Activated CD4-positive, alpha-beta memory T cell treated with anti-CD3 and anti-CD28 coated beads for 36 hours (primary cell): Measurements from ENCODE around the gene CHCHD3. TPM values are rescaled to one million over a fixed set of nuclear protein-coding genes. Genes with fewer than 3 reads are reported as not detected.
"Not testable (repeated sequence)": the region's sequence is repeated elsewhere in the genome, so short reads cannot be mapped to it uniquely, and the experiment has no call there.

ENCODE experiments used
- CTCF ChIA-PET: fragments of 350-600 bp; sonication (Branson Sonifier 250); formaldehyde crosslinking; loops from one replicate; lab custom pipeline; 2021; ENCODE audit warnings: antibody characterized with exemption, inconsistent platforms; lab: Charles Lee
- POLR2A ChIA-PET: fragments of 350-600 bp; sonication (Branson Sonifier 250); formaldehyde crosslinking; loops from one replicate; lab custom pipeline; 2021; ENCODE audit warnings: antibody characterized with exemption; lab: Charles Lee
- DNase-seq: peaks from one replicate; pipeline ENCODE4 v3.0.0-alpha.2; 2020
- H3K27ac Mint-ChIP-seq: one replicate; pipeline ENCODE4 v1.8.0; 2021; ENCODE audit warnings: mixed read lengths
- H3K27me3 Mint-ChIP-seq: one replicate; pipeline ENCODE4 v1.8.0; 2021; ENCODE audit warnings: mixed read lengths
- H3K36me3 Mint-ChIP-seq: one replicate; pipeline ENCODE4 v1.8.0; 2021; ENCODE audit warnings: mixed read lengths
- H3K4me1 Mint-ChIP-seq: one replicate; pipeline ENCODE4 v1.8.0; 2021; ENCODE audit warnings: low read depth, mixed read lengths
- H3K4me3 Mint-ChIP-seq: one replicate; pipeline ENCODE4 v1.8.0; 2021; ENCODE audit warnings: mild to moderate bottlenecking, mixed read lengths
- H3K9me3 Mint-ChIP-seq: one replicate; pipeline ENCODE4 v1.8.0; 2021; ENCODE audit warnings: mixed read lengths
- intact Hi-C: fragments of 100-400 bp; cut with micrococcal nuclease; formaldehyde crosslinking; loops from one replicate; pipeline ENCODE4 v1.15.1; 2023
- total RNA-seq, 2 experiments: library from RNA; stranded (reverse); gene quantifications; one replicate each; pipeline ENCODE4 v1.2.3, GENCODE V29; 2021

The CHCHD3 gene
- total RNA-seq, 2 experiments from 2014 or later: 49.6 to 51.0 TPM

- H3K36me3 Mint-ChIP-seq: peaks cover 4% of the 10 kb centered on the region
- no peak for DNase-seq
- peaks cover under 1% of the 10 kb centered on the region for H3K4me1 Mint-ChIP-seq
- H3K4me3 Mint-ChIP-seq: no peak overlapping the region
- no peaks in the 10 kb centered on the region for H3K9me3 Mint-ChIP-seq
- H3K27me3 Mint-ChIP-seq: no peaks in the 10 kb centered on the region
- ChIA-PET CTCF (no interaction called here), POLR2A (no interaction called here)
- intact Hi-C loops: no loop called here
- H3K27ac Mint-ChIP-seq: no peak overlapping the region
Observed at GRCh38 chr7:132988117-132988516, 93.8 kb downstream of the CHCHD3 start.

GRCh38 chr7:132980402-132980801 is 101.5 kb downstream of the CHCHD3 start:
- DNase-seq: no peak
- no peaks in the 10 kb centered on the region for H3K9me3 Mint-ChIP-seq
- no peak overlapping the region for H3K27ac Mint-ChIP-seq
- peaks cover 9% of the 10 kb centered on the region for H3K36me3 Mint-ChIP-seq
- H3K4me3 Mint-ChIP-seq: no peak overlapping the region
- H3K27me3 Mint-ChIP-seq: no peaks in the 10 kb centered on the region
- intact Hi-C loops: no loop called here
- ChIA-PET CTCF (no interaction called here), POLR2A (no interaction called here)
- peaks cover 7% of the 10 kb centered on the region for H3K4me1 Mint-ChIP-seq

- no peak overlapping the region for H3K27ac Mint-ChIP-seq
- CTCF ChIA-PET: interaction anchor here (0.7 kb wide), 1 partner anchor 39 kb away, joined by 3 read pairs; no protein-coding TSS in a partner anchor
- H3K36me3 Mint-ChIP-seq: peaks cover 14% of the 10 kb centered on the region
- intact Hi-C loops: no loop called here
- no peak overlapping the region for H3K4me3 Mint-ChIP-seq
- H3K4me1 Mint-ChIP-seq: peaks cover 7% of the 10 kb centered on the region
- POLR2A ChIA-PET: no interaction called here
- DNase-seq: no peak
- H3K9me3 Mint-ChIP-seq: no peaks in the 10 kb centered on the region
- no peaks in the 10 kb centered on the region for H3K27me3 Mint-ChIP-seq
Observed at GRCh38 chr7:132979524-132979923, 102.4 kb downstream of the CHCHD3 start.

GRCh38 chr7:132977234-132977633 is 104.7 kb downstream of the CHCHD3 start:
- no peak overlapping the region for H3K27ac Mint-ChIP-seq
- peaks cover 7% of the 10 kb centered on the region for H3K4me1 Mint-ChIP-seq
- POLR2A ChIA-PET: no interaction called here
- CTCF ChIA-PET: no interaction called here
- H3K36me3 Mint-ChIP-seq: peaks cover 27% of the 10 kb centered on the region
- no peak overlapping the region for H3K4me3 Mint-ChIP-seq
- intact Hi-C loops: no loop called here
- no peaks in the 10 kb centered on the region for H3K27me3 Mint-ChIP-seq
- H3K9me3 Mint-ChIP-seq: no peaks in the 10 kb centered on the region
- no peak for DNase-seq

GRCh38 chr7:132972745-132973144 is 109.1 kb downstream of the CHCHD3 start:
- H3K27me3 Mint-ChIP-seq: no peaks in the 10 kb centered on the region
- POLR2A ChIA-PET: no interaction called here
- H3K4me3 Mint-ChIP-seq: no peak overlapping the region
- intact Hi-C loops: no loop called here
- no peak overlapping the region for H3K27ac Mint-ChIP-seq
- DNase-seq: no peak
- no peaks in the 10 kb centered on the region for H3K9me3 Mint-ChIP-seq
- H3K36me3 Mint-ChIP-seq: peaks cover 30% of the 10 kb centered on the region
- CTCF ChIA-PET: no interaction called here
- peaks cover 7% of the 10 kb centered on the region for H3K4me1 Mint-ChIP-seq

GRCh38 chr7:132970257-132970656 is 111.6 kb downstream of the CHCHD3 start:
- DNase-seq: no peak

GRCh38 chr7:132969520-132969919 is 112.4 kb downstream of the CHCHD3 start:
- no peak overlapping the region for H3K27ac Mint-ChIP-seq
- no peaks in the 10 kb centered on the region for H3K9me3 Mint-ChIP-seq
- POLR2A ChIA-PET: no interaction called here
- peaks cover 22% of the 10 kb centered on the region for H3K36me3 Mint-ChIP-seq
- CTCF ChIA-PET: no interaction called here
- H3K4me3 Mint-ChIP-seq: no peak overlapping the region
- intact Hi-C loops: no loop called here
- DNase-seq: no peak
- H3K4me1 Mint-ChIP-seq: peaks cover 6% of the 10 kb centered on the region
- H3K27me3 Mint-ChIP-seq: no peaks in the 10 kb centered on the region

More at GRCh38 chr7:132970257-132970656, 111.6 kb downstream of the CHCHD3 start:
- Mint-ChIP-seq H3K27ac (no peak overlapping the region), H3K27me3 (no peaks in the 10 kb centered on the region), H3K4me1 (peaks cover 3% of the 10 kb centered on the region), H3K4me3 (no peak overlapping the region), H3K9me3 (no peaks in the 10 kb centered on the region), H3K36me3 (peaks cover 27% of the 10 kb centered on the region)
- intact Hi-C loops: no loop called here
- ChIA-PET CTCF (no interaction called here), POLR2A (no interaction called here)

GRCh38 chr7:132967470-132967848 is 114.4 kb downstream of the CHCHD3 start:
- H3K36me3 Mint-ChIP-seq, POLR2A ChIA-PET, intact Hi-C loops, H3K9me3 Mint-ChIP-seq, H3K27me3 Mint-ChIP-seq, DNase-seq, H3K27ac Mint-ChIP-seq, H3K4me3 Mint-ChIP-seq, H3K4me1 Mint-ChIP-seq, CTCF ChIA-PET: not testable (repeated sequence)

GRCh38 chr7:132966754-132967469 is 115.0 kb downstream of the CHCHD3 start:
- H3K4me3 Mint-ChIP-seq: no peak overlapping the region
- H3K4me1 Mint-ChIP-seq: peaks cover 6% of the 10 kb centered on the region
- DNase-seq: no peak
- intact Hi-C loops: no loop called here
- no peaks in the 10 kb centered on the region for H3K27me3 Mint-ChIP-seq
- H3K27ac Mint-ChIP-seq: no peak overlapping the region
- ChIA-PET CTCF (no interaction called here), POLR2A (no interaction called here)
- H3K36me3 Mint-ChIP-seq: peaks cover 5% of the 10 kb centered on the region
- no peaks in the 10 kb centered on the region for H3K9me3 Mint-ChIP-seq

GRCh38 chr7:132965951-132966350 is 115.9 kb downstream of the CHCHD3 start:
- CTCF ChIA-PET: no interaction called here
- peaks cover 6% of the 10 kb centered on the region for H3K4me1 Mint-ChIP-seq

GRCh38 chr7:132964876-132965275 is 117.0 kb downstream of the CHCHD3 start:
- Mint-ChIP-seq H3K4me3 (no peak overlapping the region), H3K4me1 (peaks cover 6% of the 10 kb centered on the region), H3K9me3 (no peaks in the 10 kb centered on the region), H3K36me3 (peaks cover 15% of the 10 kb centered on the region), H3K27me3 (no peaks in the 10 kb centered on the region), H3K27ac (no peak overlapping the region)
- intact Hi-C loops: no loop called here
- DNase-seq: no peak
- ChIA-PET POLR2A (no interaction called here), CTCF (no interaction called here)

More at GRCh38 chr7:132965951-132966350, 115.9 kb downstream of the CHCHD3 start:
- Mint-ChIP-seq H3K27me3 (no peaks in the 10 kb centered on the region), H3K4me3 (no peak overlapping the region), H3K27ac (no peak overlapping the region), H3K9me3 (no peaks in the 10 kb centered on the region), H3K36me3 (peaks cover 10% of the 10 kb centered on the region)
- DNase-seq: no peak
- POLR2A ChIA-PET: no interaction called here
- intact Hi-C loops: no loop called here

GRCh38 chr7:132959891-132960290 is 122.0 kb downstream of the CHCHD3 start:
- no peak overlapping the region for H3K4me3 Mint-ChIP-seq
- no peaks in the 10 kb centered on the region for H3K27me3 Mint-ChIP-seq
- ChIA-PET CTCF (interaction anchor here (0.7 kb wide), 1 partner anchor 338 kb away, joined by 3 read pairs; no protein-coding TSS in a partner anchor), POLR2A (no interaction called here)
- peaks cover 14% of the 10 kb centered on the region for H3K36me3 Mint-ChIP-seq
- H3K9me3 Mint-ChIP-seq: no peaks in the 10 kb centered on the region
- no peaks in the 10 kb centered on the region for H3K4me1 Mint-ChIP-seq
- H3K27ac Mint-ChIP-seq: no peak overlapping the region
- no peak for DNase-seq
- intact Hi-C loops: no loop called here

- DNase-seq: no peak
- CTCF ChIA-PET: no interaction called here
- Mint-ChIP-seq H3K27ac (no peak overlapping the region), H3K27me3 (no peaks in the 10 kb centered on the region), H3K36me3 (peaks cover 13% of the 10 kb centered on the region), H3K4me3 (no peak overlapping the region), H3K9me3 (no peaks in the 10 kb centered on the region), H3K4me1 (no peaks in the 10 kb centered on the region)
- intact Hi-C loops: no loop called here
- POLR2A ChIA-PET: no interaction called here
Observed at GRCh38 chr7:132956556-132956955, 125.3 kb downstream of the CHCHD3 start.
